ENCODE results near the gene VAT1L.

- no peak for TF ChIP-seq CTCF (IDR thresholded peaks at IDR 0.05; ENCODE audit: poor library complexity)
- TF ChIP-seq EZH2 (IDR thresholded peaks at IDR 0.05; ENCODE audit: borderline replicate concordance) = no peak
- TF ChIP-seq EZH2phosphoT487 (IDR thresholded peaks at IDR 0.05; ENCODE audit: low read depth, severe bottlenecking, unreplicated experiment) = no peak
Measured at GRCh38 chr16:77916111-77916510, 127.7 kb downstream of the VAT1L start.
